ENCODE measurements around the gene ENO3. TPM values are rescaled to one million over a fixed set of nuclear protein-coding genes. Genes with fewer than 3 reads are reported as not detected.

ENO3 gene
- total RNA-seq, 1 experiment from 2014 or later = 19.0 TPM

DNA sequence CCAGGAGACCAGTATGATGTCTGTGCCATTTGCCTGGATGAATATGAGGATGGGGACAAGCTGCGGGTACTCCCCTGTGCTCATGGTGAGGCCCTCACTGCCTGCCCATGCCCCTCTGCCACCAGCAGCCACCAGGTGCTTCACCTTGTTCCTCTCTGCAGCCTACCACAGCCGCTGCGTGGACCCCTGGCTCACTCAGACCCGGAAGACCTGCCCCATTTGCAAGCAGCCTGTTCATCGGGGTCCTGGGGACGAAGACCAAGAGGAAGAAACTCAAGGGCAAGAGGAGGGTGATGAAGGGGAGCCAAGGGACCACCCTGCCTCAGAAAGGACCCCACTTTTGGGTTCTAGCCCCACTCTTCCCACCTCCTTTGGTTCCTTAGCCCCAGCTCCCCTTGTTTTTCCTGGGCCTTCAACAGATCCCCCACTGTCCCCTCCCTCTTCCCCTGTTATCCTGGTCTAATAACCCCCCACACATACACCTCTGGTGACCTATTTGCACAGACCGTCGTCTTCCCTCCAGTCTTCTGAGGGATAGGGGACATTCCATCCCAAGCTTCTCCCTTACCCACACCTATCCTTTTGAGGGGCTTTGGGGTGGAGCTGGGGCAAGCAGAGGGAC is 6.3 kb upstream of the ENO3 start:
- intact Hi-C loops (cut with micrococcal nuclease) = no loop called here
- CTCF ChIA-PET = interaction anchor here (0.7 to 1.7 kb wide), 2 partner anchors 35 kb away, joined by 3 to 5 read pairs; no protein-coding TSS in a partner anchor
- no TSS peak for BruUV-seq (replicated peaks)
- no peak for DNase-seq (ENCODE audit: unreplicated experiment)
- Mint-ChIP-seq H3K27ac (ENCODE audit: low read depth, unreplicated experiment) (peak overlapping the region; percentile 90), H3K4me1 (ENCODE audit: insufficient read depth, unreplicated experiment) (peaks cover 59% of the 10 kb centered on the region), H3K4me3 (ENCODE audit: unreplicated experiment) (peak overlapping the region; percentile 74), H3K27me3 (ENCODE audit: insufficient read depth, unreplicated experiment) (no peaks in the 10 kb centered on the region), H3K36me3 (ENCODE audit: insufficient read depth, unreplicated experiment) (peaks cover 68% of the 10 kb centered on the region), H3K9me3 (ENCODE audit: unreplicated experiment) (no peaks in the 10 kb centered on the region)
- POLR2A ChIA-PET = interaction anchor here (0.6 to 21.5 kb wide), 3 partner anchors 23 to 145 kb away, joined by 3 to 639 read pairs (median 182); partner anchors contain the start of gene SPAG7
- TF ChIP-seq CTCF (IDR thresholded peaks at IDR 0.05; ENCODE audit: unreplicated experiment) = no peak

GRCh38 chr17:4945176-4945943 is 5.6 kb upstream of the ENO3 start:
- H3K9me3 Mint-ChIP-seq (ENCODE audit: unreplicated experiment) = no peaks in the 10 kb centered on the region
- intact Hi-C loops (cut with micrococcal nuclease) = no loop called here
- TF ChIP-seq CTCF (IDR thresholded peaks at IDR 0.05; ENCODE audit: unreplicated experiment) = no peak
- no TSS peak for BruUV-seq (replicated peaks)
- no peaks in the 10 kb centered on the region for H3K27me3 Mint-ChIP-seq (ENCODE audit: insufficient read depth, unreplicated experiment)
- peak; percentile 96 for DNase-seq (ENCODE audit: unreplicated experiment)
- CTCF ChIA-PET = interaction anchor here (0.6 to 1.7 kb wide), 4 partner anchors 36 to 250 kb away, joined by 3 to 5 read pairs (median 5); partner anchors contain the start of gene MED11
- POLR2A ChIA-PET = interaction anchor here (0.6 to 21.5 kb wide), 7 partner anchors 11 to 235 kb away, joined by 3 to 639 read pairs (median 5); partner anchors contain the start of genes ARRB2, PSMB6 and SPAG7
- H3K36me3 Mint-ChIP-seq (ENCODE audit: insufficient read depth, unreplicated experiment) = peaks cover 62% of the 10 kb centered on the region
- H3K27ac Mint-ChIP-seq (ENCODE audit: low read depth, unreplicated experiment) = peak overlapping the region; percentile 90
- H3K4me1 Mint-ChIP-seq (ENCODE audit: insufficient read depth, unreplicated experiment) = peaks cover 59% of the 10 kb centered on the region
- peak overlapping the region; percentile 74 for H3K4me3 Mint-ChIP-seq (ENCODE audit: unreplicated experiment)

- intact Hi-C loops (cut with micrococcal nuclease) = no loop called here
- Mint-ChIP-seq H3K4me1 (ENCODE audit: insufficient read depth, unreplicated experiment) (peaks cover 63% of the 10 kb centered on the region), H3K27ac (ENCODE audit: low read depth, unreplicated experiment) (peak overlapping the region; percentile 93), H3K36me3 (ENCODE audit: insufficient read depth, unreplicated experiment) (peaks cover 57% of the 10 kb centered on the region), H3K27me3 (ENCODE audit: insufficient read depth, unreplicated experiment) (no peaks in the 10 kb centered on the region), H3K4me3 (ENCODE audit: unreplicated experiment) (peak overlapping the region; percentile 74), H3K9me3 (ENCODE audit: unreplicated experiment) (no peaks in the 10 kb centered on the region)
- no peak for TF ChIP-seq CTCF (IDR thresholded peaks at IDR 0.05; ENCODE audit: unreplicated experiment)
- ChIA-PET CTCF (interaction anchor here (0.6 to 1.7 kb wide), 5 partner anchors 36 to 250 kb away, joined by 3 to 5 read pairs (median 5); partner anchors contain the start of gene MED11), POLR2A (interaction anchor here (1.2 to 21.5 kb wide), 7 partner anchors 11 to 236 kb away, joined by 3 to 639 read pairs (median 6); partner anchors contain the start of genes ARRB2, INCA1, KIF1C and PSMB6)
- DNase-seq (ENCODE audit: unreplicated experiment) = peak; percentile 26
- no TSS peak for BruUV-seq (replicated peaks)
These were observed 5.0 kb upstream of the ENO3 start for GRCh38 chr17:4945944-4946280.
